ACC112 (cell line): Measurements from ENCODE around the gene NME4.
A peak's percentile ranks its signal among the peaks of the same experiment; 100 is the strongest.
"Not testable (repeated sequence)": the region's sequence is repeated elsewhere in the genome, so short reads cannot be mapped to it uniquely, and the experiment has no call there.

Source experiments
- H2AFZ ChIP-seq: fragments of 200-600 bp; sonication (generic); one replicate; pipeline ENCODE4 v1.6.0; 2017; ENCODE audit warnings: antibody characterized with exemption, low read length; ENCODE audit not compliant: unreplicated experiment
- H3K27ac ChIP-seq: fragments of 200-600 bp; sonication (generic); 2 replicates; pipeline ENCODE4 v1.5.1; 2014; ENCODE audit warnings: low read depth, mild to moderate bottlenecking, antibody characterized with exemption, low read length, moderate library complexity
- H3K27me3 ChIP-seq: fragments of 200-600 bp; sonication (generic); 2 replicates; pipeline ENCODE4 v1.6.1; 2014; ENCODE audit warnings: mild to moderate bottlenecking, antibody characterized with exemption, low read length, moderate library complexity, mixed read lengths; ENCODE audit not compliant: insufficient read depth
- H3K36me3 ChIP-seq: fragments of 200-600 bp; sonication (generic); 2 replicates; pipeline ENCODE4 v1.6.1; 2016; ENCODE audit warnings: mild to moderate bottlenecking, antibody characterized with exemption, low read length, moderate library complexity, mixed read lengths; ENCODE audit not compliant: insufficient read depth
- H3K4me1 ChIP-seq: fragments of 200-600 bp; sonication (generic); one replicate; pipeline ENCODE4 v1.6.1; 2016; ENCODE audit warnings: low read length, mixed read lengths; ENCODE audit not compliant: insufficient read depth, unreplicated experiment, control insufficient read depth
- H3K4me3 ChIP-seq: fragments of 200-600 bp; sonication (generic); 2 replicates; pipeline ENCODE4 v1.5.1; 2014; ENCODE audit warnings: mild to moderate bottlenecking, low read depth, low read length
- H3K79me2 ChIP-seq: fragments of 200-600 bp; sonication (generic); one replicate; pipeline ENCODE4 v1.6.0; 2016; ENCODE audit warnings: low read length; ENCODE audit not compliant: control insufficient read depth, unreplicated experiment, insufficient read depth

The NME4 gene

DNA sequence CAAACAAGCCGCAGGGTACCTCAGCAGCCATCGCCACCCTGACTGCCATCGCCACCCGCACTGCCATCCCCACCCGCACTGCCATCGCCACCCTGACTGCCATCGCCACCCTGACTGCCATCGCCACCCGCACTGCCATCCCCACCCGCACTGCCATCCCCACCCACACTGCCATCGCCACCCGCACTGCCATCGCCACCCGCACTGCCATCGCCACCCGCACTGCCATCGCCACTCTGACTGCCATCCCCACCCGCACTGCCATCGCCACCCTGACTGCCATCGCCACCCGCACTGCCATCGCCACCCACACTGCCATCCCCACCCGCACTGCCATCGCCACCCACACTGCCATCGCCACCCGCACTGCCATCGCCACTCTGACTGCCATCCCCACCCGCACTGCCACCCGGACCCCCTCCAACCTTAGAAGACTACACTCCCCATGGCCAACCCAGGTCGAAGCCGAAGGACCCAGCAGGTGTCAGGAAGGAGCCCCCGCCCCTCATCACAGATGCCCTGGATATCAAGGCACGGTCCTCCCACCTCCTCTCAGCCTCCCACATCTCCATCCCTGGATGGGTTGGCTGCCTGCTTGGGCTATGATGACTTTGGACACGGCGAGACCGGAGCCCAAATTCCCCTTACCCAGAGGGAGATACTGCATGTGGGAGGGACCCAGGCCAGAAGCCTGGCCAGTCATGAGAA, 18.7 kb upstream of the NME4 start:
- H2AFZ ChIP-seq, H3K4me1 ChIP-seq, H3K27ac ChIP-seq, H3K27me3 ChIP-seq, H3K4me3 ChIP-seq, H3K36me3 ChIP-seq: not testable (repeated sequence)
- peaks cover 16% of the 10 kb centered on the region for H3K79me2 ChIP-seq

DNA sequence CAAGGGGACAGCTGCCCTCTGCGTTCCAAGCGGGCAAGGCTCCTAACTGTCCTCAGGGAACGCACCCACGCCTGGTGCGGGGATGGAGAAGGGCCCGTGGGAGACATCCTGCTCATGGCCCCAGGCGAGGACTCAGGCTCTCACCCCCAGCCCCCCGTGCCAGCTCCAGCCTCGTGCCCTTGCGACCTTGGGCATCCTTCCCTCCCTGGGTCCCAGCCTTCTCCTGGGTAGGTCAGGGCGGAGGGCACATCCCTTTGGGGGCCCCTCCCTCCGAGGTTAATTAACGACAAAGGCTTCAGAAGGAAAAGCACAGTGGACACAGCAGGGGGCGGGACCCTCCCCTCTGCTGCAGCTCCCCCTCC, 18.2 kb upstream of the NME4 start:
- H3K27me3 ChIP-seq = no peaks in the 10 kb centered on the region
- H3K4me1 ChIP-seq = no peaks in the 10 kb centered on the region
- H2AFZ ChIP-seq = no peak overlapping the region
- H3K79me2 ChIP-seq = peaks cover 16% of the 10 kb centered on the region
- no peak overlapping the region for H3K4me3 ChIP-seq
- no peaks in the 10 kb centered on the region for H3K36me3 ChIP-seq
- H3K27ac ChIP-seq = no peak overlapping the region

DNA sequence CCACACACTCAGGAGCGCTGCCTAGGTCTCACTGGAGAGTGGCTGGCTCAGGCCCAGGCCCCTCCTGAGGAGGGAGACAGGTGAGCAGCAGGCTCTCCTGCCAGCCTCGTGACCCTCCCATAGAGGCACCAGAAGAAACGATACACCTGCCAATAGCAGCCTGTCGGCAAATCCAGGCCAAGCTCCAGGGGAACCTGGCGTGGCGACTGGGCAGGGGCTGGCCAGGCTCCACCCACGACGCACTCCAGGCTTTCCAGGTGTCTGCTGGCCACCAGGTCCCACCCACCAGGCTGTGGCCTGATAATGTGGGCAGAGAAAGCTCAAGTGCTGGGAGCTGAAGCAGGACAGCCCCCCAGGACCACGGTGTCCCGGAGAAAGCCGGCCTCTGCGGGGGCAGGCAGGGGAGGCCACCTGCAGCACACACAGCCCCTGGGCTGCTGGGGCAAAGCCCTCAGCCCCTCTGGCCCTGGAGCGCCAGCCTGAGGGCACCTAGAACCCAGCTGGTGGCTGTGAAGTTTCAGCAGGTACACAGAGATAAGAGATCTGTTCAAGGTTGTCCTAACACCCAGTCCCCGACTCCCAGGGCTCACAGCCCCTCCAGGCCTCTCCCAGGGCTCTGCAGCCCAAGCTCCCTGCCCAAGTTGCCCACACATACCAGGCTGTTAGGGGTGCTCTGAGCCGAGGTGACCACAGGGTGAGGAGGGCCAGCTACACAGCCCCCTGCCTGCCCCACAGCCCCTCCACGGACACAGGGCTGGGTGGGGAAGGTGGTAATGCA, 17.6 kb upstream of the NME4 start:
- H3K27ac ChIP-seq = no peak overlapping the region
- H3K27me3 ChIP-seq = no peaks in the 10 kb centered on the region
- H3K4me1 ChIP-seq = no peaks in the 10 kb centered on the region
- H3K36me3 ChIP-seq = no peaks in the 10 kb centered on the region
- no peak overlapping the region for H2AFZ ChIP-seq
- H3K79me2 ChIP-seq = peaks cover 16% of the 10 kb centered on the region
- no peak overlapping the region for H3K4me3 ChIP-seq

DNA sequence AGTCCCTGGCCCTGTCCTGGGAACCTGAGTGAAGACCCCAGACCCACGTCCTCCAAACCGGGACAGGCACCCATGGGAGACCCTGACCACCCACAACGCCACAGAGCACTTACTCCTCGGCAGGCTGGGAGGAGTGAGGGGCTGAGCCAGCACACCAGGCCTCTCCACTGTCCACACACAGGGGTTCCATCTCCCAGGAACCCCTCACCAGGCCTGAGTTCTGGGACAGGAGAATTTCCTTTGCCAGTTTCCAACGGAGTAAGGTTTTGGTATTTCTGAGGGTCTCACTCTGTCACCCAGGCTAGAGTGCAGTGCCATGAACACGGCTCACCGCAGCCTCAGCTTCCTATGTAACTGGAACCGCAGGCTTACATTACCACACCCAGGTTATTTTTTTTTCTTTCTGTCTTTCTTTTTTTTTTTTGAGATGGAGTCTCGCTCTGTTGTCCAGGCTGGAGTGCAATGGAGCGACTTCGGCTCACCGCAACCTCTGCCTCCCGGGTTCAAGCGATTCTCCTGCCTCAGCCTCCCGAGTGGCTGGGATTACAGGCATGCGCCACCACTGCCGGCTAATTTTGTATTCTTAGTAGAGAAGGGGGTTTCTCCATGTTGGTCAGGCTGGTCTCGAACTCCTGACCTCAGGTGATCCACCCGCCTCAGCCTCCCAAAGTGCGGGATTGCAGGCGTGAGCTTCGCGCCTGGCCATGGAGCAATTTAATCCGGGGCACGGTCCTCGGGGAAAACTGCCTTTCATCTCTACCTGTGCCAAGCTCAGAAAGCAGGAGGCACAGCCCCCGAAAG, 16.8 kb upstream of the NME4 start:
- peaks cover 16% of the 10 kb centered on the region for H3K79me2 ChIP-seq
- no peaks in the 10 kb centered on the region for H3K27me3 ChIP-seq
- H3K4me1 ChIP-seq = no peaks in the 10 kb centered on the region
- no peak overlapping the region for H2AFZ ChIP-seq
- H3K36me3 ChIP-seq = no peaks in the 10 kb centered on the region
- peak overlapping the region; percentile 92 for H3K4me3 ChIP-seq
- no peak overlapping the region for H3K27ac ChIP-seq

DNA sequence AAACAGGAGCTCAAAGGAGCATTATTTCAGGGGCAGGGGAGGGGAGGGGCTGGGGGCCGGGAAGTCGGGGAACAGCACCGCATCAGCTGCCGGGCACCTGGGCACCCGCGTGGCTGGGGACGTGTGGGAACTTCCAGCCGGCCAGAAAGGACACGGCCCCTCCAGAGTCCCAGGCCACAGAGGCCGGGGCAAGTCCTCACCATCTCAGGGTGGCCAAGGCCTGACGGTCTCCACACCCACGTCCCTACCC, 16.3 kb upstream of the NME4 start:
- Histone ChIP-seq H3K4me3 (peak overlapping the region; percentile 92), H3K36me3 (no peaks in the 10 kb centered on the region), H3K27ac (no peak overlapping the region), H3K27me3 (no peaks in the 10 kb centered on the region), H3K4me1 (no peaks in the 10 kb centered on the region), H2AFZ (peak overlapping the region; percentile 3), H3K79me2 (peaks cover 16% of the 10 kb centered on the region)

DNA sequence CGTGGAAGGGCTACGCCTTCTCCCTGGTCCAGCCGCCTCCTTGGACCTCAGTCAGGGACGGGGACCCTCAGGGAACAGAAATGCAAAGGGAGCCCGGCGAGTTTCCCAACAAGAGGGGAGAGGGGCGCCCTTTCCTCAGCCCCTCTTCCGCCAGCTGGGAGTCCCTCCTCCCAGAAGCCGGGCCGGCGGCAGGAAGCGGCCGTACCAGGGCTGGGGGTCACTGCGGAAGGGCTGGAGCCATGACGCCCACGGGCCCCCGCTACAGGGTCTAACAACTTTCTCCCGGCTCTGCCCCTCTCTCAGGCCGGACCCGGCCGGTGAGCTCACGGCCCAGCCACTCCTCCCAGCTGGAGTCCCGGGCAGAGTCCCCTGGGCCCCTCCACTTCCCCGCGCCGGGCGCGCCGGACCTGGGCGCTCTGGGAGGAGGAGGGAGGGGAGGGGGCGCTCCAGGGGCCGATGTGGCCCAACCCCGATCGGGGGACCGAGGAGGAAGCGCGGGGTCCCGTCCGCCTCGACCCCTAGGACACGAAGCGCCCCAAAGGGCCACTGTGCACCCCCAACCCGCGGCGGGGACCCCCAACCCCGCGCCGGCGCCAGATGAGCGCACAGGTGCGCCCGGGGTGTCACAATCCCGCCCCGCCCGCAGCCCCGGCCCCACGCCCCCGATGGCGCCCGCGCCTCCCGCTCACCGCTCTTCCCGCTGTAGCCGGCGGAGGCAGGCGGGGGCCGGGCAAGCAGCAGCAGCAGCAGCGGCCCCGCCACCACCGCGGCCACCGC, 15.8 kb upstream of the NME4 start:
- H3K27me3 ChIP-seq = no peaks in the 10 kb centered on the region
- peak overlapping the region; percentile 36 for H2AFZ ChIP-seq
- no peaks in the 10 kb centered on the region for H3K4me1 ChIP-seq
- no peaks in the 10 kb centered on the region for H3K36me3 ChIP-seq
- H3K4me3 ChIP-seq = peak overlapping the region; percentile 92
- no peak overlapping the region for H3K27ac ChIP-seq
- peaks cover 16% of the 10 kb centered on the region for H3K79me2 ChIP-seq

DNA sequence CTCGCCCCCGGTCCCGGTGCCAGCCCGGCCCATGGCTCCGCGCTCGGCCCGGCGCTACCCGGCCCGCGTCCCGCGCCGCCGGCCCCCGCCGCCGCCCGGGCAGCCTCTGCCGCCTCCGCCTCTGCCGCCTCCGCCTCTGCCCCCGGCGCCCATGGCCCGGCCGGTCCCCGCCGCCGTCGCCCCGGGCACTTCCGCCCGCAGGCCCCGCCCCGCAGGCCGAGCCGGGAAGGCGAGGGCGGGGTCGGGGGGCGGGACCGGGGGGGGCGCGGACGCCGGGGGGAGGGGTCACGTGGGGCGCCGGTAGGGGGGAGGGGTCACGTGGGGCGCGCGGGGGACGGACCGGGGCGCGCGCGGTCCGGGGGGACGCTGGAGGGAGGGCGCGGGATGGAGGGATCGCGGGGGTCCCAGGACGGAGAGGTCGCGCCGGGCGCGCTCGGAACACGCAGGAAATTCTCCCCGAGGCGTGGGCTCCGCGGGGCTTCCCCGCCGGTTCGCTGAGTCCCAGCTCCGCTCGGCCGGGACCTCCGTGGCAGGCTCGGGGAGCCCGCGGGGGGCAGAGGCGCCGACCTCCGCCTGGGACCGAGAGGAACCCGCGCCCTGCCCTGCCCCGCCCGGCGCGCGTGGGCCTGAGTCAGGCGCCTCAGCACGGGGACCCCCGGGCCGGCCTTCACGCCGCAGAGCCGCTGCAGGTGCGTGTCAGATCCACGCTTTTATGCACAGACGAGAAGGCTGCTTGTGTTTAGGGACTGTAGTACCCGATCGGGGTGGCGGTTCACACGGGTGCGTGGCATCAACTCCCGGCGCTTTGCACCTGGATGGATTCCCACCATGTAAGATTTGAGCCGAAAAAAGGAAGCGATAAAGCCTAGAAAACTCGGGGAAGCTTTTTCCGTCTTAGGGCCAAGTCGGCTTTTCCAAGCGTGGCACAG, 14.9 kb upstream of the NME4 start, which contains the start of gene PGAP6:
Gene PGAP6 (minus strand): TSS at position 190 of the 929 bp plus-strand sequence. CDS start 157 bp downstream, at position 33.
- Histone ChIP-seq H3K4me1 (no peaks in the 10 kb centered on the region), H3K27ac (no peak within 1 kb of the TSS), H3K4me3 (peak within 1 kb of the TSS; percentile 92), H3K36me3 (no peaks in the 10 kb centered on the region), H3K79me2 (peaks cover 16% of the 10 kb centered on the region), H2AFZ (peak within 1 kb of the TSS; percentile 75), H3K27me3 (no peaks in the 10 kb centered on the region)

DNA sequence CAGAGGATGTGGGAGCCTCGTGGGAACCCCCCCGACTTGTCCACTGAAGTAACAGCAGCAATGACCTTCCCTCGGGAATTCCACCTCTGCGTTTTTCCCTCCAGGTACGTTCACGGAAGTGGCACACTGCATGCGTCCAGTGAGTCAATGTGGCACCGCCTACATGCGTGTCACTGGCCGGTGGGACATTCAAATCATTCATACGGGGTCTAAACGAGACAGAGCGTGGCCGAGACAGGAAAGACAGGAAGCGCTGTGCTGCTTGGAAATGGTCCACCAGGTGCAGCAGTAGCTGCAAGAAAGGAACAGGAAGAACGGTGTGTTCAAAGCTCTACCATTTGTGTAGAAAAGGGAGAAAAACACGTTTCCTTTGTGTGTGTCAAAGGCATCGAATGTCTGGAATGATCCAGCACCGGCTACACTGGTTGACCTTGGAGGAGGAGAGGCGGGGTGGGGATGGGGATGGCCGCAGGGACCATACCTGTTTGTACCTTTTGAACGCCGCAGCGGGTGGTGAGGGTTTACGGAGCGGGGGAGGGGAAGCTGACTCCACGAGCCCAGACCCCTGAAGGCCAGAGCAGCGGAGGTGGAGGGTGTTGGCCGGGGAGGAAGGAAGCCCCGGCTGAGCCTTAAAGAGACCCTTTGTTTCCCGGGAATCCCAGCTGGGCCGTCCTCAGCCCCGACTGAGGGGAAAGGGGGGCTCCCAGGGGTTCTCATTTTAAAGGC, 13.5 kb upstream of the NME4 start:
- Histone ChIP-seq H3K27ac (no peak overlapping the region), H3K4me1 (no peaks in the 10 kb centered on the region), H3K79me2 (peaks cover 16% of the 10 kb centered on the region), H2AFZ (no peak overlapping the region), H3K4me3 (no peak overlapping the region; the same call in 1 of the 2 replicates), H3K27me3 (no peaks in the 10 kb centered on the region), H3K36me3 (no peaks in the 10 kb centered on the region)

DNA sequence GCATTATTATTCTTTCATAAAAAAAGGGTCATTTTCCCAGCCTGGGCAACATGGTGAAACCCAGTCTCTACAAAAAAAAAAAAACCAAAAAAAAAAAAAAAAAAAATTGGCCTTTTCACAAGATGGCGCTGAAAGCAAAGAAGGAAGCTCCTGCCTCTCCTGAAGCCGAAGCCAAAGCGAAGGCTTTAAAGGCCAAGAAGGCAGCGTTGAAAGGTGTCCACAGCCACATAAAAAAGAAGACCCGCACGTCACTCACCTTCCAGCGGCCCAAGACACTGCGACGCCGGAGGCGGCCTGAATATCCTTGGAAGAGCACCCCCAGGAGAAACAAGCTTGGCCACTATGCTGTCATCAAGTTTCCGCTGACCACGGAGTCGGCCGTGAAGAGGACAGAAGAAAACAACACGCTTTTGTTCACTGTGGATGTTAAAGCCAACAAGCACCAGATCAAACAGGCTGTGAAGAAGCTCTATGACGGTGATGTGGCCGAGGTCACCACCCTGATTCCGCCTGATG, 10.3 kb upstream of the NME4 start:
- no peaks in the 10 kb centered on the region for H3K36me3 ChIP-seq
- no peak overlapping the region for H3K4me3 ChIP-seq
- H3K4me1 ChIP-seq = no peaks in the 10 kb centered on the region
- no peak overlapping the region for H2AFZ ChIP-seq
- no peak overlapping the region for H3K27ac ChIP-seq
- H3K79me2 ChIP-seq = no peaks in the 10 kb centered on the region
- H3K27me3 ChIP-seq = no peaks in the 10 kb centered on the region
